Measurements from ENCODE around the gene MTIF3.

The MTIF3 gene

DNA sequence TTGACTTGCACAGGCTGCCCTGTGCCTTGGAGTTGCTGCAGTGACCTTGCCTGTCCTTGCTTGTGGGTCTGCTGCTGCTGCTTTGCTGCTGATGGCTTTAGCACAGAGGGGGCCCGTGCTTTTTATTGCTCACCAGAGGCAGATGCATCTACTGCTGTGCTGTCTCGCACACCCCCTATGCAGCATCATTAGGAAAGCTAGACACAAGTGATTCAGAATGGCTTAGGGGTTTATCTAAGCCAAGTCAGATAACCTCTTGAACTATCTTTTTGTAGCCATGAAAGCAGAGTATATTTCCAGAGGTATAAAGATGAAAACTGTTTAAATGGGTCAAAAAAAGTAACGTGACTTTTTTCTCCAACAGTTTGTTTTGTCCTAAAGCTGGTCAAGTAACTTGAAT is 18.2 kb downstream of the MTIF3 start:
- TF ChIP-seq, protein P1, sequence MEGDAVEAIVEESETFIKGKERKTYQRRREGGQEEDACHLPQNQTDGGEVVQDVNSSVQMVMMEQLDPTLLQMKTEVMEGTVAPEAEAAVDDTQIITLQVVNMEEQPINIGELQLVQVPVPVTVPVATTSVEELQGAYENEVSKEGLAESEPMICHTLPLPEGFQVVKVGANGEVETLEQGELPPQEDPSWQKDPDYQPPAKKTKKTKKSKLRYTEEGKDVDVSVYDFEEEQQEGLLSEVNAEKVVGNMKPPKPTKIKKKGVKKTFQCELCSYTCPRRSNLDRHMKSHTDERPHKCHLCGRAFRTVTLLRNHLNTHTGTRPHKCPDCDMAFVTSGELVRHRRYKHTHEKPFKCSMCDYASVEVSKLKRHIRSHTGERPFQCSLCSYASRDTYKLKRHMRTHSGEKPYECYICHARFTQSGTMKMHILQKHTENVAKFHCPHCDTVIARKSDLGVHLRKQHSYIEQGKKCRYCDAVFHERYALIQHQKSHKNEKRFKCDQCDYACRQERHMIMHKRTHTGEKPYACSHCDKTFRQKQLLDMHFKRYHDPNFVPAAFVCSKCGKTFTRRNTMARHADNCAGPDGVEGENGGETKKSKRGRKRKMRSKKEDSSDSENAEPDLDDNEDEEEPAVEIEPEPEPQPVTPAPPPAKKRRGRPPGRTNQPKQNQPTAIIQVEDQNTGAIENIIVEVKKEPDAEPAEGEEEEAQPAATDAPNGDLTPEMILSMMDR (conservative IDR thresholded peaks at IDR 0.05; ENCODE audit: control insufficient read depth, insufficient read depth, low read depth, low read length): no peak
- no peak for DNase-seq (ENCODE audit: low read depth)
- H3K4me3 ChIP-seq (ENCODE audit: control insufficient read depth, low read depth, low read length): no peak overlapping the region

DNA sequence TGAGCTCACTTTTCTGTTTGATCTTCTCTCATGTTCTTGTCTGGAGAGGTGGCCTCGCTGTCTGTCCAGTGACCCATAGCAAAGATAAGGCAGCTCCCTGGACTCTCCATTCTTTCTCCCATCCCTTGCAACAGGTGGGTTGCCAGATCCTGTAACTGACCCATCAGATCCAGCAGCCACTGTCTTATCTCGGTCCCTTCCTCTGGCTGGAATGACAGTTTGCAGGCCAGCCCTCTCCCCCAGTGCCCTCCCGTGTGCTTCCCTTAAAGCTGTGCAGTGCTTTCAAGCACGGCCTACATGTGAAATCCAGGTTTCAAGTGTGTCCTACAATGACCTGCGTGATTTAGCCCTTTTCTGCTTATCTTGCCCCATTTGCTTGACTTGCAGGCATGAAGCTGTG is 22.2 kb downstream of the MTIF3 start:
- H3K4me3 ChIP-seq (ENCODE audit: control insufficient read depth, low read depth, low read length): no peak overlapping the region
- TF ChIP-seq, protein P1 (conservative IDR thresholded peaks at IDR 0.05; ENCODE audit: control insufficient read depth, insufficient read depth, low read depth, low read length): no peak
- DNase-seq (ENCODE audit: low read depth): no peak

DNA sequence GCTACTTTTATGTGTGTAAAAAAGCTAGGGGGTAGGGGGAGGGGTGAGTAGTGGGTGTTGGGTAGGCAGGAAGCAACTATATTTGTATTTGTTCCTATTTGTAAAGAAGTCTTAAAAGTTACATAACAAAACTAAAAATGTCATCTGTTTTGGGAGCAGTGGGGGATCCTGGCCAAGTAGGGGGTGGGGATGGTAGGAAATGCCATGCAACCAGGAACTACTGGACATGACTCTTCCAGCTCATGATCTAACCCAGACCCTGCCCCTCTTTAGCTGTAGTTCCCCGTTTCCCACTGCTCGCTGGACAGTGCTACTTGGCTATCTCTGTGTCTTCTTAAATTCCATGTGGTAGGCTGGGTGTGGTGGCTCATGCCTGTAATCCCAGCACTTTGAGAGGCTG is 22.7 kb downstream of the MTIF3 start:
- TF ChIP-seq, protein P1 (conservative IDR thresholded peaks at IDR 0.05; ENCODE audit: control insufficient read depth, insufficient read depth, low read depth, low read length): no peak
- H3K4me3 ChIP-seq (ENCODE audit: control insufficient read depth, low read depth, low read length): no peak overlapping the region
- DNase-seq (ENCODE audit: low read depth): no peak

DNA sequence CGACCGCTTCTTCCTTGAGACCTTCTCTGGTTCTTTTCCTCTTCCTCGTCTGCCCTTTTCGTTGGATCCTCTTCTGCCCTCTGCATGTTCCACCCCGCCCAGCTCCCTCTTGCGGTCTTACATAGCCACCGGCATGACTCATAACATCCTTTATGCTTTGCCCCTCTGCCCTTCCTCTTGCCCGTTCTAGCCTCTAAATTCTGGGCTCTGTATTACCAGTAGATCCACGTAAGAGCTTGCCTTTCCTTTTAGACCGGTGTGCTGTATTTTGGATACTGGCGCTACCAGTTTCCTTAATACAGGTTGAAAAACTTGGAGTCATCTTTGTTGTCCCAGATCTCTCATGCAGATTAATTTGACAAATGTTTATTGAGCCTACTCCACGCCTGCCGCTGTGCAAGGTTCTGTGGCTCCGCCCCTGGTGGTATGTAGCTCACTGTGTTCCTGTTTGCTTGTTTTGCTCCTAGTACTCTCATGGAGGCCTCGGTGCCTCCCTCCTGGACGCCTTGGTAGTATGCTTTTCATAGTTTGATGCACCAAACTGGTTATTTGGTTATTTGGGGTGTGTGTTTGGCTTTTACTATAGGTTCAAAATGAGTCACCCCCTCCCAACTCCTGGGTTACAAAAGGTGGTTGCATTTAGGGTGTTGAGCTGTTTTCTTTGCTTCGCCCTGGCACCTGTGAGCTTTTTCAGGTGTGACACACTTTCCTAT is 24.3 kb downstream of the MTIF3 start:
- peak; percentile 86 for DNase-seq (ENCODE audit: low read depth)
- H3K4me3 ChIP-seq (ENCODE audit: control insufficient read depth, low read depth, low read length): peak overlapping the region; percentile 73
- TF ChIP-seq, protein P1 (conservative IDR thresholded peaks at IDR 0.05; ENCODE audit: control insufficient read depth, insufficient read depth, low read depth, low read length): peak; percentile 53

DNA sequence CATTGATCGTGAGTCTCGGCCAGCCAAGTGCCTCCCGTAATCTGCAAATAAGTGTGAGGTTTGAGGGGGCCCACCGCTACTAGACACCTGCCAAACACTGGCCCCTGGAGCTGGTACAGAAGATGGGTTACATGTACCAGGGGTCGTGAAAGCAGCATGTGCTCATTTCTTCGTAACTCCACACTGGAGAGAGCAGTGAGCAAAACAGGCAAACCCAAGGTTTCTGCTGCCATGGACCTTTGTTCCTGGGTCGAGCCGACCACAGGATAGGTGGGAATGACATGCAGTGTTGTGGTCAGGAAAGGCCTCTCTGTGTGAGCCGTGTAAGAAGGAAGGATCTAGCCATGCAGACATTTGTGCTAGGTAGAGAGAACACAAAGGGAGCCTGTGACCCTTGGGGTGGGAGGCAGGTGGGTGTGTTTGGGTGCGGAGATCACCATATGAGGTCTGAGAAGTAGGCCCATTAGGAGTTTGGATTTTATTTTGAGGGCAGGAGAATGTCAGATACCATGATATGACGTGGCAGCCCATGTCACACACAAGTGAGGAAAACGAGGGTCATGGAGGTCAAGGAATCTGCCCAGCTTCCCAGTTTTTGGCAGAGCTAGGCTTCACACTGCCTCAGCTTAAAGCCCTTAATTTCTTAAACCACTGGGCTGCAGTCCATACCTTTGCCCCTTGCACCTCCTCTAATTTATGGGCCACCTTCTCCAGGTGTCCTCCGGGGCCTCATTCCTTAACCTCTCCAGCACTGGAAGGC is 25.0 kb downstream of the MTIF3 start:
- DNase-seq (ENCODE audit: low read depth): peak; percentile 42
- TF ChIP-seq, protein P1 (conservative IDR thresholded peaks at IDR 0.05; ENCODE audit: control insufficient read depth, insufficient read depth, low read depth, low read length): no peak
- peak overlapping the region; percentile 73 for H3K4me3 ChIP-seq (ENCODE audit: control insufficient read depth, low read depth, low read length)

DNA sequence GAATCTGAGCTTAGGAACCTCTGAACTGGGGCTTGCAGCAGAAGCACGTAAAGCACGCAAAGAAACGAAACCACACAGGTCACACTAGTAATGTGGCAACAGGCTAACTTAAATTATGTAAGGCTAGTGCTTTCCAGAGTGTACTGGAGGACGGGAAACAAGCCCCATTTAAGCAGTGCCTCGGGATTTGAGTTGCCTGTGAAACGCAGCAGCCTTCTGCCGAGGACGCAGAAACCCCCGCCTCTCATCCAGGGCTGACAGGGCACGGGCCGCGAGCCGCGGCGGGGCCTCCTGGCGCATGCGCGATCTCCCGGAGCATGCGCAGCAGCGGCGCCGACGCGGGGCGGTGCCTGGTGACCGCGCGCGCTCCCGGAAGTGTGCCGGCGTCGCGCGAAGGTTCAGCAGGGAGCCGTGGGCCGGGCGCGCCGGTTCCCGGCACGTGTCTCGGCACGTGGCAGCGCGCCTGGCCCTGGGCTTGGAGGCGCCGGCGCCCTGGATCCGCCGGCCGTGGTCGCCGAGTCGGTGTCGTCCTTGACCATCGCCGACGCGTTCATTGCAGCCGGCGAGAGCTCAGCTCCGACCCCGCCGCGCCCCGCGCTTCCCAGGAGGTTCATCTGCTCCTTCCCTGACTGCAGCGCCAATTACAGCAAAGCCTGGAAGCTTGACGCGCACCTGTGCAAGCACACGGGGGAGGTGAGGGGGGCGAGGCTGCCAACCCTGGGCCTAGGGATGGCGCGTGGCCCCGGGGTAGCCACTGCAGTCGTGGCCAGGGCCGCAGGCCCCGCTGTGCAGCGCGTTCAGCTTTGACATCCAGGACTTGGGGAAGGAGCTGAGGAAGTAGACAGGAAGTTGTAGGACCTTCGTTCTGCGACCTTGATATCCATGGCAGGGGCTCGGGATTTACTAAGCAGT is 25.9 kb downstream of the MTIF3 start, which contains the start of gene GTF3A:
Gene GTF3A, plus strand, starts transcription at position 374 of the 912 bp plus-strand sequence.
- TF ChIP-seq, protein P1 (conservative IDR thresholded peaks at IDR 0.05; ENCODE audit: control insufficient read depth, insufficient read depth, low read depth, low read length): no peak
- peak within 1 kb of the TSS; percentile 76 for H3K4me3 ChIP-seq (ENCODE audit: control insufficient read depth, low read depth, low read length)
- peak; percentile 77 for DNase-seq (ENCODE audit: low read depth)
